Activated CD8-positive, alpha-beta T cell treated with anti-CD3 and anti-CD28 coated beads for 36 hours (primary cell): Measurements from ENCODE around the gene PRCC. TPM values are rescaled to one million over a fixed set of nuclear protein-coding genes. Genes with fewer than 3 reads are reported as not detected.

Source experiments
- ATAC-seq: fragments of 200-7000 bp; cut with Tn5 transposase; one replicate; pipeline ENCODE4 v1.10.0; 2021; ENCODE audit warnings: mild to moderate bottlenecking, moderate library complexity
- CTCF ChIA-PET: fragments of 350-600 bp; sonication (Branson Sonifier 250); formaldehyde crosslinking; loops from one replicate; lab custom pipeline; 2021; ENCODE audit warnings: antibody characterized with exemption; lab: Charles Lee
- POLR2A ChIA-PET: fragments of 350-600 bp; sonication (Branson Sonifier 250); formaldehyde crosslinking; loops from one replicate; lab custom pipeline; 2021; ENCODE audit warnings: antibody characterized with exemption; lab: Charles Lee
- DNase-seq: peaks from one replicate; pipeline ENCODE4 v3.0.0-alpha.2; 2020
- H3K27ac Mint-ChIP-seq: one replicate; pipeline ENCODE4 v1.8.0; 2021; ENCODE audit warnings: mild to moderate bottlenecking, mixed read lengths
- H3K27me3 Mint-ChIP-seq: one replicate; pipeline ENCODE4 v1.8.0; 2021; ENCODE audit warnings: mixed read lengths
- H3K36me3 Mint-ChIP-seq: one replicate; pipeline ENCODE4 v1.8.0; 2021; ENCODE audit warnings: low read depth, mixed read lengths
- H3K4me1 Mint-ChIP-seq: one replicate; pipeline ENCODE4 v1.8.0; 2021; ENCODE audit warnings: low read depth, mixed read lengths
- H3K4me3 Mint-ChIP-seq: one replicate; pipeline ENCODE4 v1.8.0; 2021; ENCODE audit warnings: mild to moderate bottlenecking, moderate library complexity, mixed read lengths
- H3K9me3 Mint-ChIP-seq: one replicate; pipeline ENCODE4 v1.8.0; 2021; ENCODE audit warnings: mixed read lengths
- intact Hi-C: fragments of 100-400 bp; cut with micrococcal nuclease; formaldehyde crosslinking; loops from one replicate; pipeline ENCODE4 v1.10.0; 2022
- total RNA-seq, 2 experiments: library from RNA; stranded (reverse); gene quantifications; one replicate each; pipeline ENCODE4 v1.2.3, GENCODE V29; 2021
- TF ChIP-seq, protein P1 (sequence below): fragments of 200-600 bp; IDR thresholded peaks from one replicate; pipeline ENCODE4 v1.8.0; 2022; ENCODE audit warnings: antibody characterized with exemption, mild to moderate bottlenecking

The PRCC gene
- total RNA-seq, 2 experiments from 2014 or later = 69.8 to 70.6 TPM

- ChIA-PET CTCF (interaction anchor here (1.2 to 13.7 kb wide), 3 partner anchors 19 to 86 kb away, joined by 4 to 273 read pairs (median 7); partner anchors contain the start of genes INSRR and NTRK1), POLR2A (interaction anchor here (0.6 to 0.7 kb wide), 2 partner anchors 18 to 297 kb away, joined by 3 read pairs; no protein-coding TSS in a partner anchor)
- intact Hi-C loops = no loop called here
- peaks cover 58% of the 10 kb centered on the region for H3K27me3 Mint-ChIP-seq
- TF ChIP-seq, protein P1, sequence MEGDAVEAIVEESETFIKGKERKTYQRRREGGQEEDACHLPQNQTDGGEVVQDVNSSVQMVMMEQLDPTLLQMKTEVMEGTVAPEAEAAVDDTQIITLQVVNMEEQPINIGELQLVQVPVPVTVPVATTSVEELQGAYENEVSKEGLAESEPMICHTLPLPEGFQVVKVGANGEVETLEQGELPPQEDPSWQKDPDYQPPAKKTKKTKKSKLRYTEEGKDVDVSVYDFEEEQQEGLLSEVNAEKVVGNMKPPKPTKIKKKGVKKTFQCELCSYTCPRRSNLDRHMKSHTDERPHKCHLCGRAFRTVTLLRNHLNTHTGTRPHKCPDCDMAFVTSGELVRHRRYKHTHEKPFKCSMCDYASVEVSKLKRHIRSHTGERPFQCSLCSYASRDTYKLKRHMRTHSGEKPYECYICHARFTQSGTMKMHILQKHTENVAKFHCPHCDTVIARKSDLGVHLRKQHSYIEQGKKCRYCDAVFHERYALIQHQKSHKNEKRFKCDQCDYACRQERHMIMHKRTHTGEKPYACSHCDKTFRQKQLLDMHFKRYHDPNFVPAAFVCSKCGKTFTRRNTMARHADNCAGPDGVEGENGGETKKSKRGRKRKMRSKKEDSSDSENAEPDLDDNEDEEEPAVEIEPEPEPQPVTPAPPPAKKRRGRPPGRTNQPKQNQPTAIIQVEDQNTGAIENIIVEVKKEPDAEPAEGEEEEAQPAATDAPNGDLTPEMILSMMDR = no peak
- no peak for ATAC-seq
- H3K4me1 Mint-ChIP-seq = peaks cover 38% of the 10 kb centered on the region
- no peak for DNase-seq
- no peak overlapping the region for H3K4me3 Mint-ChIP-seq
- H3K27ac Mint-ChIP-seq = no peak overlapping the region
- H3K36me3 Mint-ChIP-seq = no peaks in the 10 kb centered on the region
- H3K9me3 Mint-ChIP-seq = no peaks in the 10 kb centered on the region
Measured at GRCh38 chr1:156841295-156841855, 74.0 kb downstream of the PRCC start.

DNA sequence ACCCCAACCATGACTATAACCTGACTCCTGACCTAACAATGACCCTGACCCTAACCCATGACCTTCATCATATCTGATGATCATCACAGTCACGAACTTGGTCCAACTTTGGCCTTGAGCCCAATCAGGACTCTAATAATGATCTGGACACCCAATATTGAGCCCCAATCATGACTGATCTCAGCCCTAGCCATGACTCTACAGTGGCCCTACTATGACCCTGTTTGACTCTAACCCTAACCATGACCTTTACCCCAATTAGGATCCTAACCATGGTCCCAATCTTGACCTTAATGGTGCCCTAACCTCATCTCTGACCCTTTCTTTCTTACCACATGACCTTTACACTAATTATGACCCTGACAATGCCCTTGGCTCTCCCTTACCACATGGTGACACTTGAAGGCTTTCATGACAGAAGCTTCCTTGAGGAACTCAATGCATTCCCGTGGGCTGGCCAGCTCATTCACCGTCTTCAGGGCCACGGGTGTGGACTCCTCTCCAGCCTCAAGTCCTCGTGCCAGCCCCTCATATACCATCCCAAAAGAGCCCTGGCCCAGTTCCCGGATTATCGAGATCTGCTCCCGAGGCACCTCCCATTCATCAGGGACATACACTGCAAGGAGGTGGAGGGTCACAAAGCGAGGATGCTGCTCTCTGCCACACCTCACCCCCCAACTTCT is 75.4 kb downstream of the PRCC start:
- Mint-ChIP-seq H3K9me3 (no peaks in the 10 kb centered on the region), H3K27ac (no peak overlapping the region), H3K27me3 (peaks cover 66% of the 10 kb centered on the region), H3K36me3 (no peaks in the 10 kb centered on the region), H3K4me3 (no peak overlapping the region), H3K4me1 (peaks cover 31% of the 10 kb centered on the region)
- DNase-seq (no peak), ATAC-seq (no peak)
- intact Hi-C loops = no loop called here
- CTCF ChIA-PET = interaction anchor here (1.2 to 13.7 kb wide), 2 partner anchors 18 to 48 kb away, joined by 3 to 273 read pairs; partner anchors contain the start of genes INSRR and NTRK1
- POLR2A ChIA-PET = no interaction called here
- TF ChIP-seq, protein P1 = no peak

GRCh38 chr1:156844102-156844501 is 76.8 kb downstream of the PRCC start:
- POLR2A ChIA-PET = no interaction called here
- H3K9me3 Mint-ChIP-seq = no peaks in the 10 kb centered on the region
- intact Hi-C loops = no loop called here
- no peak for DNase-seq
- H3K36me3 Mint-ChIP-seq = no peaks in the 10 kb centered on the region
- CTCF ChIA-PET = interaction anchor here (1.0 to 13.7 kb wide), 6 partner anchors 11 to 46 kb away, joined by 3 to 273 read pairs (median 4); partner anchors contain the start of genes INSRR and NTRK1
- H3K4me1 Mint-ChIP-seq = peaks cover 41% of the 10 kb centered on the region
- TF ChIP-seq, protein P1 = no peak
- no peak overlapping the region for H3K27ac Mint-ChIP-seq
- no peak for ATAC-seq
- H3K27me3 Mint-ChIP-seq = peaks cover 62% of the 10 kb centered on the region
- H3K4me3 Mint-ChIP-seq = peak overlapping the region; percentile 71

GRCh38 chr1:156844638-156845037 is 77.3 kb downstream of the PRCC start:
- intact Hi-C loops = no loop called here
- H3K27ac Mint-ChIP-seq = no peak overlapping the region

More at GRCh38 chr1:156844638-156845037, 77.3 kb downstream of the PRCC start:
- CTCF ChIA-PET = interaction anchor here (0.6 to 1.3 kb wide), 5 partner anchors 11 to 119 kb away, joined by 3 to 6 read pairs (median 4); no protein-coding TSS in a partner anchor
- DNase-seq = no peak
- no peaks in the 10 kb centered on the region for H3K36me3 Mint-ChIP-seq
- H3K9me3 Mint-ChIP-seq = no peaks in the 10 kb centered on the region
- no peak for ATAC-seq
- POLR2A ChIA-PET = interaction anchor here (0.9 to 1.1 kb wide), 2 partner anchors 21 to 139 kb away, joined by 3 read pairs; partner anchors contain the start of gene CRABP2
- peaks cover 62% of the 10 kb centered on the region for H3K27me3 Mint-ChIP-seq
- peak overlapping the region; percentile 71 for H3K4me3 Mint-ChIP-seq
- TF ChIP-seq, protein P1 = no peak
- peaks cover 42% of the 10 kb centered on the region for H3K4me1 Mint-ChIP-seq
